Activated CD8-positive, alpha-beta memory T cell treated with anti-CD3 and anti-CD28 coated beads, Interleukin-2, amount 50 U/mL, for 24 hours (primary cell): ENCODE measurements around the gene ASTN2.

Source experiments
- DNase-seq: peaks from one replicate; pipeline ENCODE4 v3.0.0-alpha.2; 2020; ENCODE audit errors: extremely low read depth

The ASTN2 gene

DNA sequence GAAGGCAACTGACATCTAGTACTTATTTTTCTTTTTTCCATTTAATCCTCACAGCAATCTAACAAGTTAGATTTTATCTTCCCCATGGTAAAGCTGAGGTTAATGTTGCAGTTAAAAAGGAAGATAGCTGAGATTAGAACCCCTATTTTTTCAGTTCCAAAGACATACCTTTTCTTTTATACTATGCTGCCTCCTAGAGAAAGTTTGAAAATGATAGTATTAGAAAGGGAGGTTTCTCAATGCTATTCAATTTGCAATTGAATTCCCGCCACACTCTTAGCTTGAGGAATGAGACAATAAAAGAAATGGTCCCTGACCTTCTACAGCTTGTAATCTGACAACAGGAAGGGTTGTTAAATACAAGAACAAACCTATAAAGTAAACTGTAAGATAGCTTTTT, 923.6 kb downstream of the ASTN2 start:
- DNase-seq: no peak

DNA sequence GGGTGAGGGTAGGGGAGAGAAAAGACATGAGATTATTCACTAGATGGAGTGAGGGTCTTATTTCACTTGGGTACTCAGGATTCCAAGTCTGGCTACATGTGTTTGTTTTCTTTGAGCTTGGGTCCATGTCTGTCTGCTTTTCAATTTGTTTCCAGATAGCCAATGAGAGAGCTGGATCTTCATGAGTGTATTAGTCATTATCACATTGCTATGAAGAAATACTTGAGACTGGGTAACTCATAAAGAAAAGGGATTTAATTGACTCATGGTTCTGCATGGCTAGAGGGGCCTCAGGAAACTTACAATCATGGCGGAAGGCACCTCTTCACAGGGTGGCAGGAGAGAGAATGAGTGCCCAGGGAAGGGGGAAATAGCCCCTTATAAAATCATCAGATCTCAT, 924.5 kb downstream of the ASTN2 start:
- DNase-seq: no peak

DNA sequence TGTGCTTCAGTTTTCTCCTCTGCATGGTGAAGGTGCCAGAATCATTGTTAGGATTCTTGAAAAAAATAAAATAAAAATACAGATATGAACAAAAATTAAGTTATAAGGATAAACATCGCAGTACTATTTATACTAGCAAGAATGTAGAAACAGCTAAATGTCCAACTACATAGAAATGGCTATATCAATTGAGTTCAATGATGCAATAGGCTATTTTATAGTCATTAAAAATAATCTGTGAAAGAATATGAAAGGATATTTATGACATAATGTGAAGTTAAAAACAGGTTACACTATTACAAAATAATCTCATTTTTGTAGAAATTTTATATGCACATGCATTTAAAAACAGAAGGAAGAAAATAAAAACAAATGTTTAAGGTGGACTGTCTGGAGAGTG, 926.5 kb downstream of the ASTN2 start:
- no peak for DNase-seq

DNA sequence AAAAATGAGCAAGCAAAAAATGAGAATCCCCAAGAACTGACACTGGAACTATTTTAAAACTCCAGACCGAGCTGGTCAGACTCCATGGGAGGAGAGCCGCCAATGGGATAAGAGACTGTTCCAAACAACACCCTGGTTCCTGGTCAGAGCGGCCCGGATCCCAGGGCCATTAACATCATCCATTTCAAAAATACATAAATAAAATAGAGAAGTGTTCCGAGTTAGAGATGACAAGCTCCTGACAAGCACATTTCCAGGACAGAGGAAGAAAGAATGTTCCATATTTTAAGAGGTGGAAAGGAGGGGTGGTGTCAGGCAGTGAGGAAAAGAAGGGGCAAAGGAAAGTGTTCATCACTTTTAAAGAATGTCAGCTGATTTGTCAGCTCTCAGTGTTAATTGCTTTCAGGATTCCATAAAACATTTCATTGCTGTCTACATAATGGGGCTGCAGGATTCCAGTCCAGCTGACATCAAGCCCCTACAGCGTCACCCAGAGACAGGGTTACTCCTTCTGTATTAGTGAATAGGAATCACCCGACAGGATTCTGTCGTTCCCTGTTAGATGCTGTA, 930.3 kb downstream of the ASTN2 start:
- no peak for DNase-seq

DNA sequence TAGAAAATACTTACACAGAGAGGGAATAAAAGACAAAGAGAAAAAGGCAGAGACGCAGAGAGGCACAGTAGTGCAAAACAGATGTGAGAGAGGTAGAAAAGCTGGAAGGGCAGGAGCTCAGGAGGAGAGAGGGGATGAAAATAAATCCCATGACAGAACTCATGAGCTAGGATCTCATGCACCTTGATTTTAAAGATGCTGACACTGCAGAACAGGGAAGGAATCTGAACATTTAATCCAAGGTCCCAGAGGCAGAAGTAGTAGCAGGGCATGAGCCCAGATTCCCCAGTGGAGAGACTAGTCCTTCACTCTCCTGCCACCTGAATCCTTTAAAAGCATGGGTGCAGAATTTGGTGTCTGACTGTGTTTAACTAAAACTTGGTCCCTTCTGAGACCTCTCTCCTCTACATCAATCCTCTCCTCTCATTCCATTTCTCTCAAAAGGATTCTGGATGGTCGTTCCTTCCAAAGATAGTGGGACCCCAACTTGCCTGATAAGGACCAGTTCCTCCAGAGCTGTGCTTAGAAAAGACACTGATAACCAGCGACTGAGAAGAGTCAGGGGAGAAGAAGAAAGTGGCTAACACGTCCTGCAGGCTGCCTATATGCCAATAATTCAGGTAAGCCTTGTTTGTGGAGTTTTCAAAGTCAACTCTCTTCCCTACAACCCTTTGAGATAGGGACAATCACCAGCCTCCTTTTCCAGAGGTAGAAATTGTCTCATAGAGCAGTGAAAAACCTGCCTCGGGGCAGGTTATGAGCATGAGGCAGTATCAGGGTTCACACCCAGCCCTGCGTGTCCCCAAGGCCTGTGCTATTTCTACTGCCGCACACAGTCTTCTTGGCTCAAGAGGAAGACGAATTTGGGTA, 931.0 kb downstream of the ASTN2 start:
- DNase-seq: no peak

DNA sequence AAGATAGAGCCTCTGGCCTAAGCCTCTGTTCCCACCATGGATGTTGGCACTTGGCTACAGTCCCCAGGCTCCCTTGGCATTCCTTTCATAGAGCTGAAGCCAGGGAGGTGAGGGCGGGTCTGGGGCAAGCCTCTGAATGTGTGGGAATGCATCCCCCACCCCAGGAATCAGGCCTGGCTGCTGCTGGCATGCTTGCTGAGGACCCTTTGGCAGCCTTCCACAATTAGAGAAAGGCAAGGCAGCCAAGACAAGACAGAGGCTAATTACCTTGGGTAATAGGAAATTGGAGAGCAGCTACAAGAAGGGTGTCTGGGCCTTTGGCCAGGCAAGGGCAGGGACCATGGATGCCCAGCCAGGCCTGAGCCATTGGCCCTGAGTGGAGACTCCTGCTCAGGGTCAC, 932.1 kb downstream of the ASTN2 start:
- no peak for DNase-seq

DNA sequence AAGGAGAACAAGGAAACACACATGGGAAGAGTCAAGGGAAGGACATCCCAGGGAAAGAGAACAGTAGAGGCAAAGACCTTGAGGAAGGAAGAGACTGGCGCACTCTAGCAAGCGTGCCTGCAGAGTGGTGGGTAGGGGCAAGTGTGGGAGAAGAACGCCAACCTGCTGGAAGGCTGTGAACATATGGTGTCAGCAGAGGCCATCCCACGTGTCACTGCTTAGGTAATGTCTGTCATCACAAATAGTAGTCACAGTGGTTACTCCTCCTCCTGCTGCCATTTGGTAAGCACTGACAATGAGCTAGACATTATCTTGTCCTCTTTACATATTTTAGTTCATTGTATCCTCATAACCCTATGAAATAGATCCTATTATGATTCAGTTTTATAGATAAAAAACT, 934.2 kb downstream of the ASTN2 start:
- no peak for DNase-seq

DNA sequence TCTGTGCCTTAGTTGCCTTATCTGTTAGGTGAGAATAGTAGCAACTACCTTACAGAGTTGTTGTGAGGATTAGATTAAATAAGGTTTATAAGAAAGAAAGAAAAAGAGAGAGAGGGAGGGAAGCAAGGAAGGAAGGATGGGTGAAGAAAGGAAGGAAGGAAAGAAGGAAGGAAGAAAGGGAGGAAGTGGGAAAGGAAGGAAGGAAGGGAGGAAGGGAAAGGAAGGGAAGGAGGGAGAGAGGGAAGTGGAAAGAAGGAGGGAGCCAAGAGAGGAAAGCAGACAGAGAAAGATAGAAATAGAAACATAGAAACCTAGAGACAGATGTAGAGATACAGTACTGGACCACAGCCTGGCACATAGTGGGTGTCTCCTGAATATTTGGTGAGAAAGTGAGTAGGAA, 934.9 kb downstream of the ASTN2 start:
- DNase-seq: no peak

DNA sequence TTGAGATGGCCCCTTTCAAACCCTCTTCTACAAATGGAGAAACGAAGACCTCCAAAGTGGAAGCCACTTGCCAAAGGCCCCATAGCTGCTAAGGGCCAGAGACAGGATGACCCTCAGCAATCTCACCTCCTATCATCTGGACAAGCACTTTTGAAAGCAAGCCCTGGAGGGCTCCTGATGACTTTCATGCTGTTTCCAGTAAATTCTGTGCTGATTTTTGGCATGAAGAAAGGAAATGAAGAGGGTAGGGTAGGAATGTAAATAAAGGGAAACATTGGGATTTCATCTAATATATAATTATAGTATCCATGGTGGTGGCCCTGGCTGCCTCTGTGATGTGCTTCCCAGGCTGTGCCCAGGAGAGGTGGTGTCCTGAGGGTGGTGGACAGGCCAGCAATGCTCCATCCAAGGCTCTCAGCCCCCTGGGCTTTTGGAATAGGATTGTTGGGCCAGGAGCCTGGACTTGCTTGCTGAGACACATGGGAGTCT, 935.8 kb downstream of the ASTN2 start:
- DNase-seq: no peak

DNA sequence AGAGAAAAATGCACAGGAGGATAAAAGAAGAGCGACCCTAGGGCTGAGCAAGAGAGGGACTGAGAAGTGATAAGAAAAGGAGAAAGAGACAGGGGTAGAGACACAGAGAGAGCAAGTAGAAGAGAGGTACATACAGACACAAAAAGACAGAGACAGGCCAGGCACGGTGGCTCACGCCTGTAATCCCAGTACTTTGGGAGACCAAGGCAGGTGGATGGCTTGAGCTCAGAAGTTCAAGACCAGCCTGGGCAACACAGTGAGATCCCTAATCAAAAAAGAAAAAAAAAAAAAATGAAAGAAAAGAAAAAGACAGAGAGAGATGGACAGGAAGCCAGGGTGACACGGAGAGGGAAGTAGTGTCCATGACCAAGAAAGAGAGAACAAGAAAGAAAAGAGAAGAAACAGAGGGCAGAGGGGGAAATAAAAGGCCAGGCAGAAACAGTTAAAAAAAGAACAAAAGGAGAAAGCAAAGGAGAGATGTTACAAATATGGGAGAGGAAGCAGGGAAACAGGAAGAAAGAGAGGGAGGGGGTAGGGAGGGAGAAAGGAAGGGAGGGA, 937.2 kb downstream of the ASTN2 start:
- DNase-seq: no peak

DNA sequence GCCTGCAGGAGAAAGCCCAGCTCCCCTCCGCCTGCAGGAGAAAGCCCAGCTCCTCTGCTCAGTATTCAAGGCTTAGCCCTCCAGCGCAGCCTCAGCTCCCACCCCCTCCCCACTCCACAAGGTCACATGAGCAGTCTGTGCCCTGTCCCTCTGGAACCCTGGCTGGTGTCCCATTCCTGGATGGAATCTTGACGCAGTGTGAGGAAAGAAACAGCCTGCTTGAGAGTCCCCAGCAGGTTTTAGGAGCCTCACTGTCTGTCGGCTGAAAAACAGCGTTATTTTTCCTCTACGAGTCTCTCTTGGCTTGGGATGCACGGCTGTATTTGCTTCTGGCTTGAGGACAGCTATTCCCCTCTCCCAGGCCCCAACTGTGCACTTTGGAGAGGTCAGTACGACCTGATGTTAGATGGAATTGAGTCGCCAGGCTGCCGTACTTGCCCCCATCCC, 937.9 kb downstream of the ASTN2 start:
- no peak for DNase-seq

DNA sequence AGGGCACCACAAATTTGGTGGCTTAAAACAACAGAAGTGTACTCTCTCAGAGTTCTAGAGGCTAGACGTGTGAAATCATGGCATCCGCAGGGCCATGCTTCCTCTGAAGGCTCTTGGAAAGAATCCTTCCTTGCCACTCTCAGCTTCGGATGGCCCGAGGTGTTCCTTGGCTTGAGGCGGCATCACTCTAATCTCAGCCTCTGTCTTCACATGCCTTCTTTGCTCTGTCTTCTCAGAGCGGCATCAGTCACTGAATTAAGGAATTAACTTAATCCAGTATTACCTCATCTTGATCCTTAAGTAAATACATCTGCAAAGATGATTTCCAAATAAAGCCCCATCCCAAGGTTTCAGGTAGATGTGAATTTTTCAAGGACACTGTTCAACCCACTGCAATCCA, 938.9 kb downstream of the ASTN2 start:
- DNase-seq: no peak

DNA sequence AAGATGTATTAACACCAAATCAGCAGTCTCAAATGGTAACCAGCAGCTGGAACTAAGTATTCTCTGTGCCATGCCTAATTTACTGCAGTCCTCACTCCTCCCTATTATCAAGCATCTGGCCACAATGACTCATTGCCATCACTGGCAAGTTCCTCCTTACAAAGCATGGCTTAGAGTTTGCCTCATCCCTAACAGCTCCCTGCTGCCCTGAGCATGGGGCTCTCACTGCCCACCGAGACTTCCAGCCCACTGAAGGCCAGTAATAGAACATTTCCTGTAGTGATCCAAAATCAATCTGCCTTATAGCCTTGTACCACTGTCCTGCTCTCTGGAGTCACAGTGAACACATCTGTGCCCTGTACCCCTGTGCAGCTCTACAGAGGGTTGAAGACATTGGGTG, 939.7 kb downstream of the ASTN2 start:
- DNase-seq: no peak

DNA sequence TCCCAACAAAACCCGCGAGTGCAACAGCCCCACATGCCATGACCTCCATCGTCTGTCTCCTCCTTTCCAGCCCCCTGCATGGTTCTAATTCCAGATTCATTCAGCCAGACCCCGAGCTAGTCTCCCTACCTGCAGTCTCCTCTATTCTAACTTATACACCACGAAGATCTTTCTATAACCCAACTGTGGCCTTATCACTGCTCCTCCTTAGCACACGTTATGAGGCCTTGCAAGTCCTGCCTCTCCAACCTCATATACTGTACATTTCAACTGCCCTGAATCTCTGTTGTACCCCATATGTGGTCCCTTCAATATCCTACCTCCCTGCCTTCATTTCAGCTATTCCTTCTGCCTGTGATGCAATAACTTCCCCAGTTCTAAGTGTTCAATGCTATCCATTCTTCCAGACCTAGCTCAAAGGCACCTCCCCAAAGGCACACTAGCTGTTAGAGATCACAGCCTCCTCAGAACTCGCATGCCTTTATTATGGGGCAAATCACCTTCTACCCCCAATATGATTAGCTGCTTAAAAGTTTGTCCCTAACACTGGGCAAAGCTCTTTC, 942.8 kb downstream of the ASTN2 start:
- no peak for DNase-seq

DNA sequence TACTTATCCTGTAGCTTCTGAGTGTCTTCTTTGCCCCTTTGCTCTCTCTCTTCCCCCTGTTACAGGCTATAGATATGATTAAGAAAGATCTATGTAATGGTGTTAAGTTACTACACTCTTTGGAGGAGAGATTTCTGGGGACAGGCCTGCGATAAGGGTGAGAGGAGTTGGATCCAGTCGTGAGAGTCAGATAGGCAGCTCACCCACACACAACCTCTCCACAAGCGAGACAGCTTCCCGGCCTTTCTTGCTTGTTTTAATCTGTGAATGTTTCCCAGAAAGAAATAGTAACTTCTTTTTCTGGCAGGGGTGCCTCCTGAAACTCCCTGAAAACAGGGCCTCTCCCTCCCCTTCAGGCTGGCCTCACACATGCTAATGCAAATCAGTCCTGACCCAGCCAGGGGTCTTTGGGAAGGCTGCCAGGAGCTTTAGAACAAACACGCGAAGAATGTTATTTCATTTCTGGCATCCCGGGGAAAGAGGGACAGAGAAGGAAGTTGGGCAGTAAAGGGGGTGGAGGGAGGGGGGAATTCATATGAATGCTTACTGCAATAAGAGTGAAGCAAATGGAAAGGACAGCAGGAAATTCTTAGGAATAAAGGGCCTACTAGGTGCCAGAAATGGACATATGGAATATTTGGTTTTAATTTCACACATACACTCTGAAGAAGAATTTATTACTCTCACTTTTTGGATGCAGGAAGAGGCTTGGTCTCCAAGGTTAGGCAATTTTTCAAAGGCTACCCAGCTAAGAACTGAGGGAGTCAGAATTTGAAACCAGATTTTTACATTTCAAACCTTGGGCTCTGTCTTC, 943.6 kb downstream of the ASTN2 start:
- DNase-seq: no peak

DNA sequence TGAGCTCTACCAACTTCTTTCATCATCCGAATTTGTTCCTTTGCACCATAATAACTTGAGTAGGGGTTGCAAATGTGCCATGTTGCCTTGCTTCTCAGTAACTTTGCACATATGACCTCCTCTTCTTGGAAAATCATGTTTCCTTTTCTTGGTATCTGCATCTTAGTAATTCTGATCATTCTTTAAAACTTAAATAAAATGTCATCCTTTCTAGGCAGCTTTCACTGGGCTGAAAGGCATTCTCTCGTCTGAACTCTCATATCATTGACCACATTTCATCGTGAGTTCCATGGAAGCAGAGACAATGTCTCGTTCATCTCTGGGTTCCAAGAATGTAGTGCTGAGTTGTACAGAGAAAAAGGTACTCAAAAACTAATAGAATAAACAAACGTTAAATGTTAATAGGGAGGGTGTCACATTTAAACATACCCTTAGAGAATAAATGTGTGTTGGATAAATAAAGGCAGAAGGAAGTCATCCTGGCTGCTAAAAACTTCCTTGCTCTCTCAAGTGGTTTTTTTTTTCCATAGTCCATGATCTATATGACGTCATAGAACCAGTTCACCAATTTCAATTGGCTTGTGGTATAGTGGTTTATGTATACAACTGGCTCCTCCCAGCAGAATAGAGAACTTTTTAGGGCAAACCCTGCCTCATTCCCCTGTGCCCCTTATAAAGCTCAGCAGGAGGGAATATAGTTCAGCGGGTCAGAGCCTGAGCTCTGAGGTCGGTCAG, 945.9 kb downstream of the ASTN2 start:
- DNase-seq: no peak

DNA sequence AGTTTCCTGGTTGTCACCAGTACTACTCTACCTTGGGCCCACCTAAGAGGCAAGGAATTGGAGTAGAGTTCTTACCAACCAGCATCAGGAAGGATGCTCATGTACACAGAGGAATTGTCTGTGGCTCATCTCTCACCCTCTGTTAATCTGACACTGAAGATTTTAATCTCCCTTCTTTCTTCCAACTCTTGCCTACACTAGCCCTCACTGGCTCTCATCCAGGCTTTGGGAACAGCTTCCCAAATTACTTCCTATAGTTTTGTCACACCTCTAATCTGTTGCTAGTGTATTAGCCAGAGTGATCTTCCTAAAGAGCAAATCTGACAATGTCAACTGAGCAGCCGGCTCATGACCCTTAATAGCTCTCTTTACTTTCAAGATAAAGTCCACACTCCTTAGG, 946.5 kb downstream of the ASTN2 start:
- no peak for DNase-seq

DNA sequence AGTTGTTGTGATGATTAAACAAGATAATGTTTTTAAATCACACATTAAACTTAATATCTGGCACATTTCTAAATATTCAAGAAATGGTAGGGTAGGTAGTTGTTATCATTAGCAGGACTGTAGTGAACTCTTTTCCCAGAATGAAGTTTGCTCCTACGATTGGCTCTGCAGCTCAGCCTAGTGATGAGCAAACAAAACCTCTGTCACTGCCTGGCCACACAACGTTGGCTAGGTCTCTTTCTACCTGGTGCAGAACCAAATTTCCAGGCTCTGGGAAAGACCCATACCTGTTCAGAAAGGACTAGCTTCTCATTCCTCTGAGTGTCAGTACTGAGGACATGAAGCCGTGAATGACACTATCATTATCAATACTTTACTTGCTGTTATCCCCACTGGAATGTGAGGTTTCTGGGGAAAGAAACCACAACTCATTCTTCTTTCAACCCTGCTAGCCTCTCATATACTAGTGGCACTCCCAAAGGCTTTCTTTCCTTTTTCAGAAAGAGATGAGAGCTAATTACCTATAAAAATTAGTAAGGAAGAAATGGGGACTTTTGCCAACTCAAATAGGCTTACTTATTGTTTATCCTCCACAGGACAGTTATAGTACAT, 947.0 kb downstream of the ASTN2 start:
- DNase-seq: no peak

DNA sequence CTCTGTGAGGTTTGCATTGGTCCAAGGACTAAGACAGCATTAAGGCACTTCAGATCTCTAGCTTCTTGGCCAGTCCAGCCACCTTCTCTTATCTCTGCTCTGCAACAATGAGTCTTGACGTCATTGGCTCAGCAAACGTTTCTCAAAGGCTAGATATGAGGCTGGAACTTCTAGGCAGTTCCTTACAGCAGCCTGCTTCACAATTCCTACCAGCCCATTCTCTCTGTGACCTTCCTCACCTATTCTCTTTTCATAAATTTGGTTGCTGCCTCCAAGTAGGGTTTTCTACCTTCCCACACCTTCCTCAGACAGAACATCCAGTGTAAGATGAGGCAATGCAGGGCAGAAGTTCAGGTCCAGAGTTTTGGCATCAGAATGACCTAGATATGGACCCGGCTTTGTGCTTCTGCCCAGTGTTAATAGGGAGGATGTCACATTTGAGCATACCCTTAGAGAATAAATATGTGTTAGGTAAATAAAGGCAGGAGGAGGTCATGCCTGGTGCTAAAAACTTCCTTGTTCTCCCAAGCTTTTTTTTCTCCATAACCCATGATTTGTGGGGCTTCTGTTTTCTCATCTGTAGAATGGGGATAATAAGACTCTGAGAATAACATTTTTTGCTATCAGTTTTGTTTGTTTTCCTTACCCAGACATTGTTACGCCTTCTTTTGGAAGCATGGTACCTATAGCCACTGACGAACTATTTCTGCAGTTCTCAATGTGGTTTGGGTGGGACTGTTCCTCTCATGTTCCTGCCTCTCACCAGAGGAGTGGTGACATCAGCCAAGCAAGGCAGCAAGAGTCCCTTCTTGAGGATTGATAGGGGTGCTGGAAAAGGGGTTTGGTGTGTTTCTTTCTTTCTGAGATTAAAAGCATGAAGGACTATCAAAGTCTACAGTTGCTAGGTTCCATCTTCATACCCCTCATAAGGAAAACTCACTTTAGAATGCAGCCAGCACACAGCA, 948.3 kb downstream of the ASTN2 start:
- DNase-seq: no peak
